ENCODE results near the gene RXRB.

RXRB gene

GRCh38 chr6:33165581-33166258, 34.7 kb downstream of the RXRB start:
- DNase-seq (ENCODE audit: low read depth): no peak
- no peak overlapping the region for H3K4me3 ChIP-seq (ENCODE audit: low read length)
- TF ChIP-seq CTCF (conservative IDR thresholded peaks at IDR 0.05; ENCODE audit: low read depth, low read length): no peak

GRCh38 chr6:33164665-33165373, 35.6 kb downstream of the RXRB start:
- H3K4me3 ChIP-seq (ENCODE audit: low read length): no peak overlapping the region
- TF ChIP-seq CTCF (conservative IDR thresholded peaks at IDR 0.05; ENCODE audit: low read depth, low read length): no peak
- DNase-seq (ENCODE audit: low read depth): no peak

- DNase-seq (ENCODE audit: low read depth): no peak
- no peak overlapping the region for H3K4me3 ChIP-seq (ENCODE audit: low read length)
- TF ChIP-seq CTCF (conservative IDR thresholded peaks at IDR 0.05; ENCODE audit: low read depth, low read length): no peak
Observed at GRCh38 chr6:33164176-33164575, 36.3 kb downstream of the RXRB start.

GRCh38 chr6:33163540-33163939, 36.9 kb downstream of the RXRB start:
- H3K4me3 ChIP-seq (ENCODE audit: low read length): no peak overlapping the region
- DNase-seq (ENCODE audit: low read depth): no peak
- no peak for TF ChIP-seq CTCF (conservative IDR thresholded peaks at IDR 0.05; ENCODE audit: low read depth, low read length)

- TF ChIP-seq CTCF (conservative IDR thresholded peaks at IDR 0.05; ENCODE audit: low read depth, low read length): peak; percentile 90
- no peak for DNase-seq (ENCODE audit: low read depth)
- H3K4me3 ChIP-seq (ENCODE audit: low read length): peak overlapping the region; percentile 41
Observed at GRCh38 chr6:33161354-33162331, 38.8 kb downstream of the RXRB start.

GRCh38 chr6:33160728-33161344, 39.6 kb downstream of the RXRB start:
- no peak for TF ChIP-seq CTCF (conservative IDR thresholded peaks at IDR 0.05; ENCODE audit: low read depth, low read length)
- peak overlapping the region; percentile 41 for H3K4me3 ChIP-seq (ENCODE audit: low read length)
- peak; percentile 93 for DNase-seq (ENCODE audit: low read depth)

Data from retinal pigment epithelial cell (primary cell).